HL-60 (cell line): ENCODE measurements around the gene RASSF7.

Experiments used
- CTCF ChIP-seq: IDR thresholded peaks from one replicate; pipeline ENCODE4 v1.5.1; 2011; ENCODE audit warnings: low read length, control low read depth, inconsistent platforms; ENCODE audit not compliant: insufficient read depth
- GABPA ChIP-seq: IDR thresholded peaks from 2 replicates; pipeline ENCODE4 v1.6.1; 2012; ENCODE audit warnings: low read depth
- POLR2AphosphoS5 ChIP-seq: IDR thresholded peaks from 2 replicates; pipeline ENCODE4 v1.6.1; 2012; ENCODE audit warnings: low read depth
- REST ChIP-seq: IDR thresholded peaks from 2 replicates; pipeline ENCODE4 v1.6.1; 2012; ENCODE audit warnings: low read depth; ENCODE audit not compliant: insufficient replicate concordance
- SPI1 ChIP-seq: IDR thresholded peaks from 2 replicates; pipeline ENCODE4 v1.6.1; 2012; ENCODE audit warnings: low read depth, mild to moderate bottlenecking, borderline replicate concordance

- TF ChIP-seq CTCF (no peak), POLR2AphosphoS5 (no peak), SPI1 (no peak), REST (no peak), GABPA (no peak)
Measured at GRCh38 chr11:579830-580601, 19.2 kb downstream of the RASSF7 start.
